H7 (cell line): Measurements from ENCODE around the gene GALNT10. TPM values are rescaled to one million over a fixed set of nuclear protein-coding genes. Genes with fewer than 3 reads are reported as not detected.

Experiments used
- DNase-seq: peaks from one replicate; pipeline ENCODE4 v3.0.0; 2012
- H3K27me3 ChIP-seq: 2 replicates; pipeline ENCODE4 v1.6.0; 2011; ENCODE audit warnings: mild to moderate bottlenecking, low read length; ENCODE audit not compliant: control insufficient read depth, insufficient read depth
- H3K36me3 ChIP-seq: replicated peaks from 2 replicates; pipeline ENCODE4 v1.5.1; 2011; ENCODE audit warnings: low read length; ENCODE audit not compliant: control insufficient read depth, insufficient read depth
- H3K4me3 ChIP-seq: 2 replicates; pipeline ENCODE4 v1.5.1; 2011; ENCODE audit warnings: low read depth, mild to moderate bottlenecking, control low read depth, low read length, moderate library complexity; ENCODE audit not compliant: insufficient read depth
- total RNA-seq: library from RNA; depleted of rRNA; stranded (reverse); fragments of >200 nt; shearing (Covaris generic); gene quantifications from 2 replicates; pipeline ENCODE4 v1.2.3, GENCODE V29; 2014

The GALNT10 gene
- total RNA-seq, 1 experiment from 2014 or later = 13.8 TPM

- Histone ChIP-seq H3K4me3 (no peak overlapping the region), H3K27me3 (no peaks in the 10 kb centered on the region), H3K36me3 (no peaks in the 10 kb centered on the region)
- DNase-seq = no peak
Observed at GRCh38 chr5:154244476-154244875, 53.9 kb downstream of the GALNT10 start.

GRCh38 chr5:154248691-154249090, 58.2 kb downstream of the GALNT10 start:
- no peak for DNase-seq
- Histone ChIP-seq H3K36me3 (no peaks in the 10 kb centered on the region), H3K27me3 (no peaks in the 10 kb centered on the region), H3K4me3 (no peak overlapping the region)

GRCh38 chr5:154249826-154250225, 59.3 kb downstream of the GALNT10 start:
- H3K27me3 ChIP-seq = no peaks in the 10 kb centered on the region
- DNase-seq = no peak
- no peak overlapping the region for H3K4me3 ChIP-seq
- no peaks in the 10 kb centered on the region for H3K36me3 ChIP-seq

- DNase-seq = no peak
- no peaks in the 10 kb centered on the region for H3K27me3 ChIP-seq
- H3K36me3 ChIP-seq = no peaks in the 10 kb centered on the region
- H3K4me3 ChIP-seq = no peak overlapping the region
Observed at GRCh38 chr5:154251529-154251928, 61.0 kb downstream of the GALNT10 start.

- DNase-seq = no peak
- Histone ChIP-seq H3K36me3 (no peaks in the 10 kb centered on the region), H3K27me3 (no peaks in the 10 kb centered on the region), H3K4me3 (no peak overlapping the region)
Observed at GRCh38 chr5:154253807-154254206, 63.3 kb downstream of the GALNT10 start.

GRCh38 chr5:154254896-154255295, 64.4 kb downstream of the GALNT10 start:
- no peak overlapping the region for H3K4me3 ChIP-seq
- H3K27me3 ChIP-seq = no peaks in the 10 kb centered on the region
- no peaks in the 10 kb centered on the region for H3K36me3 ChIP-seq
- DNase-seq = no peak

- DNase-seq = no peak
- Histone ChIP-seq H3K4me3 (no peak overlapping the region), H3K27me3 (no peaks in the 10 kb centered on the region), H3K36me3 (no peaks in the 10 kb centered on the region)
Observed at GRCh38 chr5:154257046-154257445, 66.5 kb downstream of the GALNT10 start.

GRCh38 chr5:154258531-154259217, 68.1 kb downstream of the GALNT10 start:
- Histone ChIP-seq H3K36me3 (no peaks in the 10 kb centered on the region), H3K4me3 (no peak overlapping the region), H3K27me3 (no peaks in the 10 kb centered on the region)
- no peak for DNase-seq

- DNase-seq = no peak
- H3K4me3 ChIP-seq = no peak overlapping the region
Observed at GRCh38 chr5:154260224-154260927, 69.8 kb downstream of the GALNT10 start.

GRCh38 chr5:154262342-154262741, 71.8 kb downstream of the GALNT10 start:
- no peak overlapping the region for H3K4me3 ChIP-seq
- DNase-seq = no peak
- no peaks in the 10 kb centered on the region for H3K27me3 ChIP-seq
- no peaks in the 10 kb centered on the region for H3K36me3 ChIP-seq

More at GRCh38 chr5:154260224-154260927, 69.8 kb downstream of the GALNT10 start:
- Histone ChIP-seq H3K36me3 (no peaks in the 10 kb centered on the region), H3K27me3 (no peaks in the 10 kb centered on the region)

GRCh38 chr5:154264549-154265196, 74.1 kb downstream of the GALNT10 start:
- DNase-seq = no peak
- Histone ChIP-seq H3K4me3 (no peak overlapping the region), H3K36me3 (no peaks in the 10 kb centered on the region), H3K27me3 (no peaks in the 10 kb centered on the region)

GRCh38 chr5:154265197-154265773, 74.8 kb downstream of the GALNT10 start:
- Histone ChIP-seq H3K36me3 (no peaks in the 10 kb centered on the region), H3K4me3 (no peak overlapping the region), H3K27me3 (no peaks in the 10 kb centered on the region)
- no peak for DNase-seq

- Histone ChIP-seq H3K4me3 (no peak overlapping the region), H3K36me3 (no peaks in the 10 kb centered on the region), H3K27me3 (no peaks in the 10 kb centered on the region)
- no peak for DNase-seq
Observed at GRCh38 chr5:154267516-154267915, 77.0 kb downstream of the GALNT10 start.

- Histone ChIP-seq H3K4me3 (no peak overlapping the region), H3K27me3 (no peaks in the 10 kb centered on the region), H3K36me3 (no peaks in the 10 kb centered on the region)
- no peak for DNase-seq
Observed at GRCh38 chr5:154268073-154268472, 77.5 kb downstream of the GALNT10 start.

GRCh38 chr5:154269414-154269813, 78.9 kb downstream of the GALNT10 start:
- DNase-seq = no peak
- H3K36me3 ChIP-seq = no peaks in the 10 kb centered on the region

More at GRCh38 chr5:154269414-154269813, 78.9 kb downstream of the GALNT10 start:
- no peak overlapping the region for H3K4me3 ChIP-seq
- H3K27me3 ChIP-seq = no peaks in the 10 kb centered on the region
